BLaER1 (cell line): ENCODE data around the gene ZNF318.
"Not testable (repeated sequence)": the region's sequence is repeated elsewhere in the genome, so short reads cannot be mapped to it uniquely, and the experiment has no call there.

Experiments
- H3K27ac ChIP-seq: shearing (Covaris generic); formaldehyde crosslinking; 2 replicates; pipeline ENCODE4 v1.8.1; 2022
- H3K27me3 ChIP-seq: shearing (Covaris generic); formaldehyde crosslinking; 2 replicates; pipeline ENCODE4 v1.8.1; 2022
- H3K36me3 ChIP-seq: shearing (Covaris generic); formaldehyde crosslinking; 2 replicates; pipeline ENCODE4 v1.8.1; 2022
- H3K4me1 ChIP-seq: shearing (Covaris generic); formaldehyde crosslinking; 2 replicates; pipeline ENCODE4 v1.8.1; 2022
- H3K4me2 ChIP-seq: shearing (Covaris generic); formaldehyde crosslinking; 2 replicates; pipeline ENCODE4 v1.8.1; 2022
- H3K4me3 ChIP-seq: shearing (Covaris generic); formaldehyde crosslinking; 2 replicates; pipeline ENCODE4 v1.8.1; 2022
- H3K9ac ChIP-seq: shearing (Covaris generic); formaldehyde crosslinking; 2 replicates; pipeline ENCODE4 v1.8.1; 2022
- H3K9me3 ChIP-seq: shearing (Covaris generic); formaldehyde crosslinking; 2 replicates; pipeline ENCODE4 v1.8.1; 2022
- H4K20me1 ChIP-seq: shearing (Covaris generic); formaldehyde crosslinking; 2 replicates; pipeline ENCODE4 v1.8.1; 2022
- Cebpa-rat ChIP-seq: shearing (Covaris generic); IDR thresholded peaks from 2 replicates; pipeline ENCODE4 v1.8.1; 2022

ZNF318 gene

GRCh38 chr6:43310624-43311023 is 58.8 kb downstream of the ZNF318 start:
- Histone ChIP-seq H4K20me1 (peaks cover 12% of the 10 kb centered on the region; the same call in 1 of the 2 replicates), H3K27me3 (no peaks in the 10 kb centered on the region), H3K4me3 (no peak overlapping the region), H3K27ac (no peak overlapping the region), H3K4me1 (peaks cover 37% of the 10 kb centered on the region), H3K9ac (no peak overlapping the region), H3K36me3 (no peaks in the 10 kb centered on the region), H3K4me2 (no peak overlapping the region), H3K9me3 (no peaks in the 10 kb centered on the region)
- no peak for TF ChIP-seq Cebpa-rat

GRCh38 chr6:43310134-43310533 is 59.3 kb downstream of the ZNF318 start:
- no peaks in the 10 kb centered on the region for H3K9me3 ChIP-seq
- no peak overlapping the region for H3K9ac ChIP-seq
- peaks cover 12% of the 10 kb centered on the region; the same call in 1 of the 2 replicates for H4K20me1 ChIP-seq
- H3K27ac ChIP-seq = no peak overlapping the region
- no peaks in the 10 kb centered on the region for H3K27me3 ChIP-seq
- peaks cover 37% of the 10 kb centered on the region for H3K4me1 ChIP-seq
- no peak for TF ChIP-seq Cebpa-rat
- no peak overlapping the region for H3K4me2 ChIP-seq
- no peaks in the 10 kb centered on the region for H3K36me3 ChIP-seq
- no peak overlapping the region for H3K4me3 ChIP-seq

- H3K4me3 ChIP-seq = peak overlapping the region; percentile 67
- peaks cover 12% of the 10 kb centered on the region; the same call in 1 of the 2 replicates for H4K20me1 ChIP-seq
- no peak overlapping the region for H3K27ac ChIP-seq
- no peaks in the 10 kb centered on the region for H3K27me3 ChIP-seq
- peak overlapping the region; percentile 96 for H3K4me2 ChIP-seq
- peak overlapping the region; percentile 28; the same call in 1 of the 2 replicates for H3K9ac ChIP-seq
- peaks cover 37% of the 10 kb centered on the region for H3K4me1 ChIP-seq
- no peaks in the 10 kb centered on the region for H3K9me3 ChIP-seq
- no peak for TF ChIP-seq Cebpa-rat
- H3K36me3 ChIP-seq = no peaks in the 10 kb centered on the region
Measured at GRCh38 chr6:43308990-43309477, 60.4 kb downstream of the ZNF318 start.

GRCh38 chr6:43308101-43308989 is 61.1 kb downstream of the ZNF318 start, which contains the start of gene CRIP3:
Gene CRIP3 (minus strand): TSS chr6:43308826. CDS start chr6:43308792, 34 bp downstream.
- Histone ChIP-seq H3K9me3 (no peaks in the 10 kb centered on the region), H3K9ac (peak within 1 kb of the TSS; percentile 28), H4K20me1 (peaks cover 12% of the 10 kb centered on the region; the same call in 1 of the 2 replicates), H3K4me1 (peaks cover 36% of the 10 kb centered on the region), H3K36me3 (no peaks in the 10 kb centered on the region), H3K4me2 (peak within 1 kb of the TSS; percentile 96), H3K27ac (no peak within 1 kb of the TSS; the same call in 1 of the 2 replicates), H3K4me3 (peak within 1 kb of the TSS; percentile 67), H3K27me3 (no peaks in the 10 kb centered on the region)
- TF ChIP-seq Cebpa-rat = no peak

GRCh38 chr6:43307451-43308100 is 61.9 kb downstream of the ZNF318 start:
- Histone ChIP-seq H3K4me1 (peaks cover 28% of the 10 kb centered on the region), H3K36me3 (no peaks in the 10 kb centered on the region), H3K4me3 (peak overlapping the region; percentile 67; the same call in 1 of the 2 replicates), H3K9ac (no peak overlapping the region; the same call in 1 of the 2 replicates), H3K4me2 (peak overlapping the region; percentile 96), H3K9me3 (no peaks in the 10 kb centered on the region), H3K27ac (no peak overlapping the region), H3K27me3 (no peaks in the 10 kb centered on the region), H4K20me1 (peaks cover 12% of the 10 kb centered on the region; the same call in 1 of the 2 replicates)
- no peak for TF ChIP-seq Cebpa-rat

GRCh38 chr6:43306086-43306485 is 63.4 kb downstream of the ZNF318 start:
- peaks cover 12% of the 10 kb centered on the region; the same call in 1 of the 2 replicates for H4K20me1 ChIP-seq
- H3K4me2 ChIP-seq = no peak overlapping the region
- H3K4me1 ChIP-seq = peaks cover 24% of the 10 kb centered on the region
- H3K27ac ChIP-seq = no peak overlapping the region
- H3K27me3 ChIP-seq = no peaks in the 10 kb centered on the region
- no peaks in the 10 kb centered on the region for H3K36me3 ChIP-seq
- no peak overlapping the region for H3K4me3 ChIP-seq
- H3K9ac ChIP-seq = no peak overlapping the region
- no peaks in the 10 kb centered on the region for H3K9me3 ChIP-seq
- no peak for TF ChIP-seq Cebpa-rat

GRCh38 chr6:43304882-43305281 is 64.6 kb downstream of the ZNF318 start:
- Histone ChIP-seq H3K4me2 (no peak overlapping the region), H3K4me3 (no peak overlapping the region), H4K20me1 (peaks cover 12% of the 10 kb centered on the region; the same call in 1 of the 2 replicates), H3K36me3 (no peaks in the 10 kb centered on the region), H3K27ac (no peak overlapping the region), H3K9ac (no peak overlapping the region), H3K4me1 (peaks cover 24% of the 10 kb centered on the region), H3K9me3 (no peaks in the 10 kb centered on the region), H3K27me3 (no peaks in the 10 kb centered on the region)
- no peak for TF ChIP-seq Cebpa-rat

GRCh38 chr6:43304361-43304760 is 65.1 kb downstream of the ZNF318 start:
- no peak overlapping the region for H3K27ac ChIP-seq
- no peak overlapping the region for H3K4me3 ChIP-seq
- peaks cover 22% of the 10 kb centered on the region for H3K4me1 ChIP-seq
- H3K4me2 ChIP-seq = no peak overlapping the region
- H3K36me3 ChIP-seq = no peaks in the 10 kb centered on the region
- H3K9me3 ChIP-seq = no peaks in the 10 kb centered on the region
- TF ChIP-seq Cebpa-rat = no peak
- H3K27me3 ChIP-seq = no peaks in the 10 kb centered on the region
- peaks cover 12% of the 10 kb centered on the region; the same call in 1 of the 2 replicates for H4K20me1 ChIP-seq
- H3K9ac ChIP-seq = no peak overlapping the region

- peaks cover 12% of the 10 kb centered on the region; the same call in 1 of the 2 replicates for H4K20me1 ChIP-seq
- H3K27me3 ChIP-seq = no peaks in the 10 kb centered on the region
- H3K9me3 ChIP-seq = no peaks in the 10 kb centered on the region
- H3K36me3 ChIP-seq = no peaks in the 10 kb centered on the region
- H3K27ac ChIP-seq = no peak overlapping the region
- peaks cover 17% of the 10 kb centered on the region for H3K4me1 ChIP-seq
- no peak for TF ChIP-seq Cebpa-rat
- no peak overlapping the region for H3K4me2 ChIP-seq
- no peak overlapping the region for H3K4me3 ChIP-seq
- no peak overlapping the region for H3K9ac ChIP-seq
Measured at GRCh38 chr6:43303751-43304331, 65.6 kb downstream of the ZNF318 start.

GRCh38 chr6:43303006-43303405 is 66.4 kb downstream of the ZNF318 start:
- H4K20me1 ChIP-seq = not testable (repeated sequence)

More at GRCh38 chr6:43303006-43303405, 66.4 kb downstream of the ZNF318 start:
- H3K36me3 ChIP-seq, H3K9ac ChIP-seq, H3K27me3 ChIP-seq, H3K4me3 ChIP-seq, H3K4me1 ChIP-seq, H3K9me3 ChIP-seq, H3K4me2 ChIP-seq, H3K27ac ChIP-seq: not testable (repeated sequence)
